ENCODE data around the gene BCLAF1. TPM values are rescaled to one million over a fixed set of nuclear protein-coding genes. Genes with fewer than 3 reads are reported as not detected.

Gene BCLAF1
- total RNA-seq, 1 experiment from 2014 or later = 159 TPM

DNA sequence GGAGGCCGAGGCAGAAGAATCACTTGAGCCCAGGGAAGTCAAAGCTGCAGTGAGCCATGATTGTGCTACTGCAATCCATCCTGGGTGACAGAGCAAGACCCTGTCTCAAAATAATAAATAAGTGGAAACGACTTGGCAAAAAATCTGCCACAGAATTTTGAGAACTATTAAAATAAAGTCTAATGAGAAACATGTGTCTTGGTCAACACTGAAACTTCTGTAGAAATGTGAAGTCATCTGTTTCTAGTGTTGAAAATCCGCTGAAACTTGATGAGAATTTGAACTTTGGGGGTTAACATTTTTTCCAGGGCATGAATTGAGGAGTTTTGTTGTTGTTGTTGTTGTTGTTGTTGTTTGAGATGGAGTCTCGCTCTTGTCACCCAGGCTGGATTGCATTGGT is 29.0 kb upstream of the BCLAF1 start:
- no peak for DNase-seq (ENCODE audit: low read depth, low spot score)
- H3K36me3 ChIP-seq (ENCODE audit: control insufficient read depth in 1 of 2, insufficient read depth in 2 of 2, low read length in 2 of 2) = no peaks in the 10 kb centered on the region
- intact Hi-C loops (cut with micrococcal nuclease) = loop anchor here (5.0 to 10.0 kb wide), 3 partner anchors 784 to 866 kb away; partner anchors contain the start of gene AHI1
- POLR2A ChIA-PET = no interaction called here
- no TSS peak for BruUV-seq (replicated peaks)
- H3K9me3 ChIP-seq (ENCODE audit: control insufficient read depth in 1 of 2, insufficient read depth in 1 of 2, low read depth in 1 of 2, low read length in 2 of 2) = no peaks in the 10 kb centered on the region
- ATAC-seq = no peak
- no peak overlapping the region for H3K4me2 ChIP-seq (ENCODE audit: low read length)
- H2AFZ ChIP-seq (ENCODE audit: low read depth, low read length, poor library complexity, severe bottlenecking) = no peak overlapping the region
- CTCF ChIA-PET = interaction anchor here (1.2 kb wide), 1 partner anchor 29 kb away, joined by 3 read pairs; the partner anchor contains the start of gene BCLAF1
- H3K27ac ChIP-seq (ENCODE audit: low read depth, low read length) = no peak overlapping the region
- no peaks in the 10 kb centered on the region for H3K79me2 ChIP-seq (ENCODE audit: insufficient read depth, low read length)
- TF ChIP-seq ZFX (IDR thresholded peaks at IDR 0.05) (no peak), YY1 (IDR thresholded peaks at IDR 0.05; ENCODE audit: extremely low read depth, insufficient replicate concordance, low read depth, low read length) (no peak), ZNF274 (IDR thresholded peaks at IDR 0.05; ENCODE audit: low read depth, low read length) (no peak), TCF7L2 (IDR thresholded peaks at IDR 0.05; ENCODE audit: borderline replicate concordance, extremely low read depth, insufficient read depth, insufficient read length) (no peak), ELF1 (IDR thresholded peaks at IDR 0.05; ENCODE audit: borderline replicate concordance, low read depth) (no peak), RAD21 (IDR thresholded peaks at IDR 0.05; ENCODE audit: low read depth) (no peak), CBX3 (IDR thresholded peaks at IDR 0.05; ENCODE audit: low read depth) (no peak)
- TF ChIP-seq, protein P1, sequence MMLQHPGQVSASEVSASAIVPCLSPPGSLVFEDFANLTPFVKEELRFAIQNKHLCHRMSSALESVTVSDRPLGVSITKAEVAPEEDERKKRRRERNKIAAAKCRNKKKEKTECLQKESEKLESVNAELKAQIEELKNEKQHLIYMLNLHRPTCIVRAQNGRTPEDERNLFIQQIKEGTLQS (IDR thresholded peaks at IDR 0.05) = no peak
- TF ChIP-seq, protein P2, sequence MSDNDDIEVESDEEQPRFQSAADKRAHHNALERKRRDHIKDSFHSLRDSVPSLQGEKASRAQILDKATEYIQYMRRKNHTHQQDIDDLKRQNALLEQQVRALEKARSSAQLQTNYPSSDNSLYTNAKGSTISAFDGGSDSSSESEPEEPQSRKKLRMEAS (IDR thresholded peaks at IDR 0.05) = no peak
- H3K9ac ChIP-seq (ENCODE audit: low read length) = no peak overlapping the region
- no peaks in the 10 kb centered on the region for H4K20me1 ChIP-seq (ENCODE audit: insufficient read depth)
- no peaks in the 10 kb centered on the region for H3K27me3 ChIP-seq (ENCODE audit: insufficient read depth, low read length)
- no peaks in the 10 kb centered on the region for H3K9me2 ChIP-seq (ENCODE audit: insufficient read depth)
- H3K4me3 ChIP-seq (replicated peaks in 1 of 2; ENCODE audit: low read depth in 1 of 2, low read length in 2 of 2) = no peak overlapping the region
- H3K4me1 ChIP-seq (ENCODE audit: control insufficient read depth in 1 of 2, insufficient read depth in 2 of 2, low read length in 2 of 2) = peaks cover 0 to 3% of the 10 kb centered on the region in 2 experiments; a peak in 1 of 4 replicates
- RAD21 ChIA-PET (ENCODE audit: low non-redundant PET in 1 of 2, low total read pairs in 2 of 2, uncharacterized antibody in 2 of 2, unreplicated experiment in 2 of 2) = no interaction called here

DNA sequence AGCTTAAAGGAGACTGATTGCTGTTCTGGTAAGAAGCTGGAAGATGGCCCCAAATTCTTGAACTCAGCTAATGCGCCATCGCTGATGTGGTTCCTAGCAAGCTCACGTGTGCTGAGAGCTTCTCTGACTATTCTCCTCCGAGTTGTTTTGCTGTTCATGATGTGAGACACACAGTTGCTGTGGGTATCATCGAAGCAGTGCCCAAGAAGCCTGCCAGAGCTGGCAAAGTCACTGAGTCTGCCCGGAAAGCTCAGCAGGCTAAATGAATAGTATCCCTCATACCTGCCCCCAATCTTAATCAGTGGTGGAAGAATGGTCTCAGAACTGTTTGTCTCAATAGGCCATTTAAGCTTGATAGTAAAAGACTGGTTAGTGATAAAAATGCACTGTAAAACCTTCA is 28.3 kb upstream of the BCLAF1 start:
- H3K27ac ChIP-seq (ENCODE audit: low read depth, low read length) = no peak overlapping the region
- no TSS peak for BruUV-seq (replicated peaks)
- RAD21 ChIA-PET (ENCODE audit: low non-redundant PET in 1 of 2, low total read pairs in 2 of 2, uncharacterized antibody in 2 of 2, unreplicated experiment in 2 of 2) = no interaction called here
- H3K4me2 ChIP-seq (ENCODE audit: low read length) = no peak overlapping the region
- H3K9me3 ChIP-seq (ENCODE audit: control insufficient read depth in 1 of 2, insufficient read depth in 1 of 2, low read depth in 1 of 2, low read length in 2 of 2) = no peaks in the 10 kb centered on the region
- CTCF ChIA-PET = interaction anchor here (1.2 to 1.3 kb wide), 2 partner anchors 28 to 92 kb away, joined by 3 to 5 read pairs; partner anchors contain the start of gene BCLAF1
- H3K4me1 ChIP-seq (ENCODE audit: control insufficient read depth in 1 of 2, insufficient read depth in 2 of 2, low read length in 2 of 2) = peaks cover 0 to 3% of the 10 kb centered on the region in 2 experiments; a peak in 1 of 4 replicates
- intact Hi-C loops (cut with micrococcal nuclease) = loop anchor here (1.0 to 10.0 kb wide), 4 partner anchors 783 to 866 kb away; partner anchors contain the start of gene AHI1
- H4K20me1 ChIP-seq (ENCODE audit: insufficient read depth) = no peaks in the 10 kb centered on the region
- H3K9ac ChIP-seq (ENCODE audit: low read length) = no peak overlapping the region
- H3K4me3 ChIP-seq (replicated peaks in 1 of 2; ENCODE audit: low read depth in 1 of 2, low read length in 2 of 2) = no peak overlapping the region
- no peak overlapping the region for H2AFZ ChIP-seq (ENCODE audit: low read depth, low read length, poor library complexity, severe bottlenecking)
- no peaks in the 10 kb centered on the region for H3K27me3 ChIP-seq (ENCODE audit: insufficient read depth, low read length)
- no peaks in the 10 kb centered on the region for H3K79me2 ChIP-seq (ENCODE audit: insufficient read depth, low read length)
- ATAC-seq (no peak), DNase-seq (ENCODE audit: low read depth, low spot score) (no peak)
- H3K9me2 ChIP-seq (ENCODE audit: insufficient read depth) = no peaks in the 10 kb centered on the region
- TF ChIP-seq POLR2AphosphoS5 (IDR thresholded peaks at IDR 0.05; ENCODE audit: low read depth, low read length) (no peak), SP1 (IDR thresholded peaks at IDR 0.05; ENCODE audit: low read depth) (no peak)
- TF ChIP-seq, protein P2 (IDR thresholded peaks at IDR 0.05) = no peak
- TF ChIP-seq, protein P3, sequence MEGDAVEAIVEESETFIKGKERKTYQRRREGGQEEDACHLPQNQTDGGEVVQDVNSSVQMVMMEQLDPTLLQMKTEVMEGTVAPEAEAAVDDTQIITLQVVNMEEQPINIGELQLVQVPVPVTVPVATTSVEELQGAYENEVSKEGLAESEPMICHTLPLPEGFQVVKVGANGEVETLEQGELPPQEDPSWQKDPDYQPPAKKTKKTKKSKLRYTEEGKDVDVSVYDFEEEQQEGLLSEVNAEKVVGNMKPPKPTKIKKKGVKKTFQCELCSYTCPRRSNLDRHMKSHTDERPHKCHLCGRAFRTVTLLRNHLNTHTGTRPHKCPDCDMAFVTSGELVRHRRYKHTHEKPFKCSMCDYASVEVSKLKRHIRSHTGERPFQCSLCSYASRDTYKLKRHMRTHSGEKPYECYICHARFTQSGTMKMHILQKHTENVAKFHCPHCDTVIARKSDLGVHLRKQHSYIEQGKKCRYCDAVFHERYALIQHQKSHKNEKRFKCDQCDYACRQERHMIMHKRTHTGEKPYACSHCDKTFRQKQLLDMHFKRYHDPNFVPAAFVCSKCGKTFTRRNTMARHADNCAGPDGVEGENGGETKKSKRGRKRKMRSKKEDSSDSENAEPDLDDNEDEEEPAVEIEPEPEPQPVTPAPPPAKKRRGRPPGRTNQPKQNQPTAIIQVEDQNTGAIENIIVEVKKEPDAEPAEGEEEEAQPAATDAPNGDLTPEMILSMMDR (IDR thresholded peaks at IDR 0.05 in 2 of 3, conservative IDR thresholded peaks at IDR 0.05 in 1 of 3; ENCODE audit: borderline replicate concordance in 1 of 3, insufficient read depth in 1 of 3, low read depth in 2 of 3, low read length in 2 of 3) = no peak
- POLR2A ChIA-PET = interaction anchor here (0.6 to 1.1 kb wide), 3 partner anchors 28 to 1272 kb away, joined by 3 to 4 read pairs (median 4); partner anchors contain the start of gene BCLAF1
- no peaks in the 10 kb centered on the region for H3K36me3 ChIP-seq (ENCODE audit: control insufficient read depth in 1 of 2, insufficient read depth in 2 of 2, low read length in 2 of 2)

Data from HCT116 (cell line).